ENCODE data around the gene CD4. TPM values are rescaled to one million over a fixed set of nuclear protein-coding genes. Genes with fewer than 3 reads are reported as not detected.
A peak's percentile ranks its signal among the peaks of the same experiment; 100 is the strongest.

CD4 gene
- total RNA-seq, 2 donors from 2014 or later: 0.77 to 1.3 TPM

- Mint-ChIP-seq H3K4me1 (peaks cover 42% of the 10 kb centered on the region), H3K36me3 (ENCODE audit: low read depth) (peaks cover 44% of the 10 kb centered on the region), H3K9me3 (no peaks in the 10 kb centered on the region), H3K4me3 (no peak overlapping the region), H3K27me3 (ENCODE audit: insufficient read depth) (peaks cover 54% of the 10 kb centered on the region), H3K27ac (no peak overlapping the region)
- Histone ChIP-seq H3K27ac (ENCODE audit: low read depth, low read length) (peak overlapping the region; percentile 49), H3K4me3 (ENCODE audit: low read length) (no peak overlapping the region), H3K27me3 (ENCODE audit: control insufficient read depth, insufficient read depth, low read length, poor library complexity, severe bottlenecking) (peaks cover 11% of the 10 kb centered on the region), H3K9ac (ENCODE audit: extremely low read depth, low read length, poor library complexity, severe bottlenecking) (no peak overlapping the region), H3K36me3 (ENCODE audit: control insufficient read depth, insufficient read depth, low read length) (peaks cover 32% of the 10 kb centered on the region), H3K9me3 (ENCODE audit: control insufficient read depth, low read length) (no peaks in the 10 kb centered on the region), H3K4me1 (ENCODE audit: control insufficient read depth, insufficient read depth, low read length) (peaks cover 8% of the 10 kb centered on the region)
- 91 to 96% methylated on average over 4 of the region's 4 CpGs for WGBS, 2 experiments (ENCODE audit: insufficient coverage in 1 of 2, insufficient read length in 1 of 2)
- TF ChIP-seq CTCF (conservative IDR thresholded peaks at IDR 0.05): no peak
- no peak for DNase-seq
These were observed 18.2 kb upstream of the CD4 start for GRCh38 chr12:6771091-6771495.

- TF ChIP-seq CTCF (conservative IDR thresholded peaks at IDR 0.05): no peak
- H3K27ac ChIP-seq (ENCODE audit: low read depth, low read length): no peak overlapping the region
These were observed 17.6 kb upstream of the CD4 start for GRCh38 chr12:6771509-6772330.

GRCh38 chr12:6772331-6772695, 17.0 kb upstream of the CD4 start, which contains the start of gene LAG3:
LAG3 (plus strand) TSS chr12:6772520; CDS start chr12:6772853, 333 bp downstream.
- Histone ChIP-seq H3K4me1 (ENCODE audit: control insufficient read depth, insufficient read depth, low read length) (peaks cover 8% of the 10 kb centered on the region), H3K36me3 (ENCODE audit: control insufficient read depth, insufficient read depth, low read length) (peaks cover 32% of the 10 kb centered on the region), H3K27ac (ENCODE audit: low read depth, low read length) (no peak within 1 kb of the TSS), H3K9me3 (ENCODE audit: control insufficient read depth, low read length) (no peaks in the 10 kb centered on the region), H3K9ac (ENCODE audit: extremely low read depth, low read length, poor library complexity, severe bottlenecking) (no peak within 1 kb of the TSS), H3K27me3 (ENCODE audit: control insufficient read depth, insufficient read depth, low read length, poor library complexity, severe bottlenecking) (peaks cover 11% of the 10 kb centered on the region), H3K4me3 (ENCODE audit: low read length) (no peak within 1 kb of the TSS)
- no peak for TF ChIP-seq CTCF (conservative IDR thresholded peaks at IDR 0.05)
- Mint-ChIP-seq H3K36me3 (ENCODE audit: low read depth) (peaks cover 51% of the 10 kb centered on the region), H3K27me3 (ENCODE audit: insufficient read depth) (peaks cover 67% of the 10 kb centered on the region), H3K4me1 (peaks cover 52% of the 10 kb centered on the region), H3K4me3 (peak within 1 kb of the TSS; percentile 45), H3K9me3 (no peaks in the 10 kb centered on the region), H3K27ac (no peak within 1 kb of the TSS)
- WGBS, 2 experiments (ENCODE audit: insufficient coverage in 1 of 2, insufficient read length in 1 of 2): 73 to 80% methylated on average over 3 to 15 of the region's 15 CpGs
- DNase-seq: peak; percentile 62

More at GRCh38 chr12:6771509-6772330, 17.6 kb upstream of the CD4 start:
- H3K9ac ChIP-seq (ENCODE audit: extremely low read depth, low read length, poor library complexity, severe bottlenecking): no peak overlapping the region
- peaks cover 8% of the 10 kb centered on the region for H3K4me1 ChIP-seq (ENCODE audit: control insufficient read depth, insufficient read depth, low read length)
- no peaks in the 10 kb centered on the region for H3K9me3 Mint-ChIP-seq
- WGBS, 2 experiments (ENCODE audit: insufficient coverage in 1 of 2, insufficient read length in 1 of 2): 82 to 92% methylated on average over 8 to 12 of the region's 12 CpGs
- no peak for DNase-seq
- peaks cover 51% of the 10 kb centered on the region for H3K36me3 Mint-ChIP-seq (ENCODE audit: low read depth)
- H3K9me3 ChIP-seq (ENCODE audit: control insufficient read depth, low read length): no peaks in the 10 kb centered on the region
- H3K27me3 Mint-ChIP-seq (ENCODE audit: insufficient read depth): peaks cover 61% of the 10 kb centered on the region
- H3K4me1 Mint-ChIP-seq: peaks cover 48% of the 10 kb centered on the region
- no peak overlapping the region for H3K4me3 ChIP-seq (ENCODE audit: low read length)
- H3K4me3 Mint-ChIP-seq: no peak overlapping the region
- H3K27ac Mint-ChIP-seq: no peak overlapping the region
- H3K27me3 ChIP-seq (ENCODE audit: control insufficient read depth, insufficient read depth, low read length, poor library complexity, severe bottlenecking): peaks cover 11% of the 10 kb centered on the region
- H3K36me3 ChIP-seq (ENCODE audit: control insufficient read depth, insufficient read depth, low read length): peaks cover 32% of the 10 kb centered on the region
